ENCODE results near the gene NT5C1A. TPM values are rescaled to one million over a fixed set of nuclear protein-coding genes. Genes with fewer than 3 reads are reported as not detected.

NT5C1A gene
- total RNA-seq, 2 donors from 2014 or later: not detected

DNA sequence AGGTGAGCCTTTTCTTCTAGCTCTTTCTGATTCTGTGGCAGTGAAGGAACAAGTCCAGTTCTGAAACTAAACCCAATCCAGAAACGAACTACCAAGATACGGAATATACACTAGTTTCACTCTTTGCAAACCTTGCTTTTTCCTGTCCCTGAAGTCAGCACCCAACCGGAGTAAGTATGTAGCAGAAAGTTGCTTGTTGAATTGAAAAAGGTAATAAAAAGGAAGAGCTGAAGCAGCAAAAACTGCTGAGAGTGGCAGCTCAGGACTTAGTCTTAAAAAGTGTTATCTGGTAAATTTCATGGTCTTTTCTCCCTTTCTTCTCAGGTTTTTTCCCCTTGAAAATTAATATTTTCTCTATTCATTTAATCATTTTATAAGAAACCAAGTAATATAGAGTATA is 9.4 kb upstream of the NT5C1A start:
- no peaks in the 10 kb centered on the region for H3K9me3 Mint-ChIP-seq

DNA sequence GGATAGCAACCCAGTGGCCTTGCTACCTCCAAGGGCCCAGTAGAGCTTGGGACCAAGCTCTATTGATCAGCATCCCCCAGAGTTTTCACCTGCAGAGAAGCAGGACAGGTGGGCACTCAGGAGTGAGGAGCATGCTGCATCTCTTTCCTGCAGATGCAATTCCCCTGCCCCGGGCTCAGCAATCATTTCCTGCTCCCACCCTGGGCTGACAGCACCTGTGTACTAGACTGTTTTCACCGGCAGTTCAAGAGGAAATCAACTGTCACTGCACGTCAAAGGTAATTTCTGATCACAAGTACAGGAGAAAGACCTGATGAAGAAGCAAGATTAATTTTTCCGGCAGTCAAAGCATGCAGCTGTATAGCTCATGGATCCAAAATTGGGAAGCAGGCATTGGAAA is 8.8 kb upstream of the NT5C1A start:
- Mint-ChIP-seq H3K27ac (no peak overlapping the region), H3K27me3 (peaks cover 3% of the 10 kb centered on the region), H3K36me3 (ENCODE audit: low read depth) (no peaks in the 10 kb centered on the region), H3K9me3 (no peaks in the 10 kb centered on the region), H3K4me3 (peak overlapping the region; percentile 42), H3K4me1 (peaks cover 16% of the 10 kb centered on the region)
- no peak for ATAC-seq (replicated peaks)

More for the DNA sequence above, 9.4 kb upstream of the NT5C1A start:
- ATAC-seq (replicated peaks): no peak
- no peak overlapping the region for H3K27ac Mint-ChIP-seq
- peaks cover 3% of the 10 kb centered on the region for H3K27me3 Mint-ChIP-seq
- H3K4me1 Mint-ChIP-seq: peaks cover 16% of the 10 kb centered on the region
- no peaks in the 10 kb centered on the region for H3K36me3 Mint-ChIP-seq (ENCODE audit: low read depth)
- peak overlapping the region; percentile 42 for H3K4me3 Mint-ChIP-seq

DNA sequence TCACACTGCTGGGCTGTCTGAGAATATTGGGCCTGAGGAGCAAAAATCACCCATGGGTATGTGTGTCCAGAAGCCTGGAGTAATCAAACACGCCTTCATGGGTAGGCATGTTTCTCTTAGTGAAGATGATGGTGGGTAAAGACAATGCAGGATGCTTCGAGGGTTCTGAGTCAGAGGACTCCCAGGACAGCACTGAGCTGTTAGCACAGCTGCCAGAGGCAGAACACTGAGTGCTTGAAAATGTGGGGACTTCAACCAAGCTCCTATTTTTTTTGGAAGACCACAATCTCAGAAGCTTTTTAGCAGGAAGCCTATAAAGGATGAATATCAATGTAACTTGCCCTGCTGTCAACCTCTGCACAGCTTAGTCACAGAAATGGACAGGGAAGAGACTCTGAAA is 7.9 kb upstream of the NT5C1A start:
- peaks cover 2% of the 10 kb centered on the region for H3K27me3 Mint-ChIP-seq
- ATAC-seq (replicated peaks): no peak
- H3K27ac Mint-ChIP-seq: no peak overlapping the region
- H3K4me1 Mint-ChIP-seq: peaks cover 14% of the 10 kb centered on the region
- H3K9me3 Mint-ChIP-seq: no peaks in the 10 kb centered on the region
- no peak overlapping the region for H3K4me3 Mint-ChIP-seq
- H3K36me3 Mint-ChIP-seq (ENCODE audit: low read depth): no peaks in the 10 kb centered on the region

DNA sequence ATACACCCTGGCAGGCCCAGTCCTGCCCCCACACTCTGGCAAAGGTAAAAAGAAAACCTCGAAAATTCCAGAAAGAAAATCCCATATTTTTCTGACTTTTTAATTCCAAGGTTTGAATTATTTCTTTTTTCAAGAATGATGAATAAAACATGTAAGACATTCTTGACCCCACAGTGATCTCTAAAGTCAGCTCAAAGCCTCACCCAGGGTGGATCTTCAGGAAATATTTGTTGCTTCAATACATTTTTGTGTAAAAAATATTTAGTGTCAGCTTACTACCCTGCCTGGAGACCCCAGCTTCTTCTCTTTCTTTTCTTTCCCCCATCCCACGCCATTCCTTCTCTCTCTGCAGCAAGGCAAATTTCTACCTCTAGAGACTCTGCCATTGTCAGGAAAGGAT is 7.0 kb upstream of the NT5C1A start:
- Mint-ChIP-seq H3K27me3 (no peaks in the 10 kb centered on the region), H3K9me3 (no peaks in the 10 kb centered on the region), H3K4me1 (peaks cover 10% of the 10 kb centered on the region), H3K27ac (no peak overlapping the region), H3K4me3 (no peak overlapping the region), H3K36me3 (ENCODE audit: low read depth) (no peaks in the 10 kb centered on the region)
- ATAC-seq (replicated peaks): no peak

DNA sequence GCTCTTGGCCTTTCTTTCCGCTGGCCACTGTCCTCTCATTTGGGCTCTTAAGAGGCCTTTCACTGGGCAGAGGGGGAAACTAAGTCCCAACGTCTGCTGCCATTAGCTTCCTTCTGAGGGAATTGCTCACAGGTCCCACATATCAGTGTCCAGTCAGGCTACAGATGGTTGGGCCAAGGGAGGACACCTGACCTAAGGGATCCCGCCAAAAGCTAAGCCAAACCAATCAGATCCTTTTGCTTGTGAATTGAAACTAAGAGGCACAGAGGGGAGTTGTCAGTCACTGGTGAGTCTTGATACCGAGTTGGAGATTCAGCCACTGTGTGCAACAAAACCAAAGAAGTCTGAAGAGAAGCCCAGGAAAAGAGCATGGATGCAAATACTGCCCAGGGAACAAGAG is 5.7 kb upstream of the NT5C1A start:
- Mint-ChIP-seq H3K36me3 (ENCODE audit: low read depth) (no peaks in the 10 kb centered on the region), H3K4me1 (peaks cover 10% of the 10 kb centered on the region), H3K27me3 (no peaks in the 10 kb centered on the region), H3K4me3 (no peak overlapping the region), H3K27ac (no peak overlapping the region), H3K9me3 (no peaks in the 10 kb centered on the region)
- no peak for ATAC-seq (replicated peaks)

DNA sequence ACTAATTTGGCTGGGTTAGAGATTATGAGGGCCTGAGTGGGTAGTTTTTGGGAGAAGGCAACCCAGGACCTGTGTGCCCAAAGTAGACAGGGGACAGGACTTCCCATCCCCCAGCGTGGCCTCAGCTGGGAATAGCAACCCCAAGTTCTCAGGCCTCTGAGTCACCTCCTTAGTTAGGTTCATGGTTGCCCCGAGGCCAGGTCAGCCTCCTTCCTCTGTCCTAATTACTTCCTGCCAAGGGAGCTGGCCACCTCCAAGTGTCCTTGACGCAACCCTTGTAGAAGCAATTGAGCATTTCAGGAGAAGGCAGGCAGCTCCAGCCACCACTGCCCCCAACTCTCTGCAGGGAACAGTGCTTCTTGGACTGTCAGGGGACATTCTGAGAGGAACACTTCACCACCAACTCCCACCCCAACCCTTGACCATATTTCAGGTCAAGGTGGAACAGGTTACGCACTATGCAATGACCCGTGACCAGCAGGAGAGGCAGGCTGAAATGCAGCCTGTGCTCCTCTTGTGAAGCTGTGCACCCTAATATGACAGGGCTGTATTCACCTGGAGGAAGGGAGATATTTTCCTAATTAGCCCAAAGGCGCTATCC is 5.1 kb upstream of the NT5C1A start:
- peaks cover 10% of the 10 kb centered on the region for H3K4me1 Mint-ChIP-seq
- no peaks in the 10 kb centered on the region for H3K9me3 Mint-ChIP-seq
- ATAC-seq (replicated peaks): no peak
- H3K36me3 Mint-ChIP-seq (ENCODE audit: low read depth): no peaks in the 10 kb centered on the region
- no peak overlapping the region for H3K4me3 Mint-ChIP-seq
- H3K27me3 Mint-ChIP-seq: no peaks in the 10 kb centered on the region
- no peak overlapping the region for H3K27ac Mint-ChIP-seq

DNA sequence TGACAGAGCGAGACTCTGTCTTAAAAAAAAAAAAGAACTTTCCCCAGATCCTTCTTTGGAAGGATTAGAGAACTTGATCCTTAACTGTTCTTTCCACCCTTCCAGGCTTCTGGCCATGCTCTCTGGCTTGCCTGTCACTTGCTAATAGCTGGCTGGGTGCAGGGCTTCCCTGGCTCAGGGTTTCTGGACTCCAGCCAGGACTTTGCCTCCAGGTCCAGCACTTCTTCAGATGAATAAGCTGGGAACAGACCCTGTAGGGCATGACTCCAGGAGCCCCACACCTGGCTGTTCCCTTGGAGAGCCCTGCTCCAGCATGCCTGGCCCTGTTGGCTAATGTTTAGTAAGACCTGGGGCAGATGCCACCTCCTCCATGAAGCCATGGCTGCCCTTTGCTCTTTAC is 3.3 kb upstream of the NT5C1A start:
- Mint-ChIP-seq H3K27me3 (peaks cover 8% of the 10 kb centered on the region), H3K9me3 (no peaks in the 10 kb centered on the region), H3K27ac (no peak overlapping the region), H3K4me3 (no peak overlapping the region), H3K36me3 (ENCODE audit: low read depth) (no peaks in the 10 kb centered on the region), H3K4me1 (no peaks in the 10 kb centered on the region)
- ATAC-seq (replicated peaks): no peak

DNA sequence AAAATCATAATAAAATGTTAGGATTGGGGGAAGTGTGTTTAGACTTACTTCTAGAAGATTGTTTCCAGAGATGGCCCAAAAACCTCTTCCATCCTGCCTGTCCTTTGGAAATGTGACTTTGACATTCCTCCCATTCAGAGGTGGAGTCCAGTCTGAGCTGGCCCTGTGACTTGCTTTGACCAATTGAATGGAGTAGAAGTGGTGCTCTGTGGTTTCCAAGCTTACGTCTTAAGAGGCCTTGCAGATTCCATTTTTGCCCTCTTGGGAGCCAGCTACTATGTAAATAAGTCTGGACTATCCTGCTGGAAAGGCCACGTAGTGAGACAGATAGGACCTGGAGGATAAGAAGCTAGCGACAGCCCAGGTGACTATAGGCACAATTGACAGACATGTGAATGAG is 1.3 kb upstream of the NT5C1A start:
- Mint-ChIP-seq H3K9me3 (no peaks in the 10 kb centered on the region), H3K36me3 (ENCODE audit: low read depth) (no peaks in the 10 kb centered on the region), H3K4me3 (no peak overlapping the region), H3K27ac (no peak overlapping the region), H3K27me3 (peaks cover 9% of the 10 kb centered on the region), H3K4me1 (no peaks in the 10 kb centered on the region)
- ATAC-seq (replicated peaks): no peak

DNA sequence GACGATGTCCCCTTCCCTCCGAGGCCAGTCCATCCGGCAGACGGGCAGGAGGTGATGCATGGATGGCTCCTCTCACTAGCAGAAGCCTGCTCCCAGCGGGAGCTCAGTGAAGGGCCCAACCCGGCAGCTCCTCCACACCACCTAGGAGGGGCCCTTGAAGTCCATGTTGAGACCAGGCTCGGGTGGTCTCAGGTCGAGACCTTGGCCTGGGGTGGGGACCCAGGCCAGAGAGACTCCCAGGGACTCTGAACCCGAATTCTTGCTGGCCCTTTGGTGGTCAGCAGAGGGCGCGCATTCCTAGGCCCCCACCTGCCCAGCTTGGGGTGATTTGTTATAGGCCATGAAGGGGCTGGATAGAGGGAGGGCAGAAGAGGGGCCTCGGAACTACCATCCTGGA is 642 bp upstream of the NT5C1A start:
- no peaks in the 10 kb centered on the region for H3K36me3 Mint-ChIP-seq (ENCODE audit: low read depth)
- no peaks in the 10 kb centered on the region for H3K4me1 Mint-ChIP-seq
- no peaks in the 10 kb centered on the region for H3K9me3 Mint-ChIP-seq
- H3K4me3 Mint-ChIP-seq: peak overlapping the region; percentile 53
- ATAC-seq (replicated peaks): peak; percentile 15
- no peak overlapping the region for H3K27ac Mint-ChIP-seq
- peaks cover 9% of the 10 kb centered on the region for H3K27me3 Mint-ChIP-seq

DNA sequence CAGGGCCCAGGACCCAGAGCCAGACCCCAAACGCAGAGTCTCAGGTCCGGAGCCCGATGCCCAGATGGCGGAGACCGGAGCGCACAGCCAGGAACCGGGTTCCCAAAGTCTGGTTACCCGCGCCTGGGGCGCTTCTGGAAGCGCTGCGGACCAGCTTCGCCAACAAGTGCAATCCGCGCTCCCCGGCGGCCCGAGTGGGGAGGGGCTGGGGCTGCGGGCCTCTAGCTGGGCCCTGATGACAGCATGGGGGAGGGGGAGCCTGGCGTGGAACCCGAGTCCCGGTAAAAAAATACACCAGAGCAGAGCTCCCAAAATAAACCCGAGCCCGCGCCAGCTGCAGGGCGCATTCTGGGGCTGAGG is 494 bp downstream of the NT5C1A start:
- ATAC-seq (replicated peaks): no peak
- Mint-ChIP-seq H3K4me3 (no peak overlapping the region), H3K27ac (no peak overlapping the region), H3K36me3 (ENCODE audit: low read depth) (no peaks in the 10 kb centered on the region), H3K9me3 (no peaks in the 10 kb centered on the region), H3K27me3 (peaks cover 9% of the 10 kb centered on the region), H3K4me1 (peaks cover 5% of the 10 kb centered on the region)

DNA sequence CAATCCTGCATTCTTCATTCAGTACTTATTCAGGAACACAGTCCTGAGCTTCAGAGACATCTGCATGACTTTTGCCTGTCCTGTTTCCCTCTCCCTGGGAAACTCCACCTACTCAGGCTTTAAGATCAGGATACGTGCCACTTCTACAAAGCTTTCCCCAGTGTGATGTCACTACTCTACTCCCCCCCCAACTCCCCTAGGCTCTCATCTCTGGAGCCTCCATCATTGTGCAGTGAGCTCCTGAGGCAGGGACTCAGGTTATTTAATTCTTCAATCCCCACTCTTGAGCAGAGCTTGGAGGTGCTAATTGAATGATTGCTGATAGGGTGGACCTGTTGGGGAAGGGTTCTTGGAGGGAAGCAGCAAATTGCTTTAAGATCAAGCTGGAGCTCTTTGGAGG is 1.2 kb downstream of the NT5C1A start:
- H3K27ac Mint-ChIP-seq: no peak overlapping the region
- no peaks in the 10 kb centered on the region for H3K9me3 Mint-ChIP-seq
- no peak overlapping the region for H3K4me3 Mint-ChIP-seq
- H3K36me3 Mint-ChIP-seq (ENCODE audit: low read depth): no peaks in the 10 kb centered on the region
- no peak for ATAC-seq (replicated peaks)
- peaks cover 9% of the 10 kb centered on the region for H3K27me3 Mint-ChIP-seq
- peaks cover 6% of the 10 kb centered on the region for H3K4me1 Mint-ChIP-seq

DNA sequence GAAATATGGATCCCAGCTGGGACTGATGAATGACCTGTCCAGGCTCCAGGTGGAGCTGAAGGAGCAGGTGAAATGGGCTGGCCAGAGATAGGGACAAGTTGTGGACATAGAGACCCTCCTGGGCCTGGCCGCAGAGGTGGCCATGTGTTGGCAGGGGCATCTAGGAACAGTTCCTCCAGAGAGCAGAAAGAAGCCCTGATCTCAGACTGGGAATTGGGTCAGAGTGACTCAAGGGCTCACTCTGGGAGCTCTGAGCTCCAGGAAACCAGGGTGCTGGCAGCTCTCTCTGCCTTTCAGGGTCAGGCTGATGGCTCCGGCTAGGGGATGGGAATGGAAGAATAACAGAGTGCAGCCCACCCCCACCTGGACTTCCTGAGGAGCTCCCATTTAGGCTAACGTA is 3.0 kb downstream of the NT5C1A start:
- no peaks in the 10 kb centered on the region for H3K36me3 Mint-ChIP-seq (ENCODE audit: low read depth)
- ATAC-seq (replicated peaks): no peak
- no peak overlapping the region for H3K4me3 Mint-ChIP-seq
- no peak overlapping the region for H3K27ac Mint-ChIP-seq
- peaks cover 9% of the 10 kb centered on the region for H3K27me3 Mint-ChIP-seq
- peaks cover 6% of the 10 kb centered on the region for H3K4me1 Mint-ChIP-seq
- H3K9me3 Mint-ChIP-seq: no peaks in the 10 kb centered on the region

DNA sequence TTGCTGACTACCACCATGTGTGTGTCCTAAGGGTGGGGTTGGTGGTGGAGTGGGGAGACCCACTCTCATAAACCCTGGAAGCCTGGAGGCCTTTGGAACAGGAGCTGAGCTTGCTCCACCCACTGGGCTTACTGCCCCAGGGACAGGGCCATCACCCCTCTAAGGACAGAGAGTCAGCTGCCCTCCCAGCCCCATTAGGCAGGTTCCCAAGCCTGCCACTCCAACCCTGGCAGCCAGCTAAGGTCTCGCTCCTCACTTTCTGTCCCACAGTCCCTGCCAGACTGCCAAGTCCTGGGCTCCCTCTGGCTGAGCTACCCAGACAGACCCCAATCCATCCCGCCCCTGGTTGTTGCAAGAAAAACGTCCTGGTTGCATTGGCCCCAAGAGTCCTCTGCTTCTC is 3.8 kb downstream of the NT5C1A start:
- H3K9me3 Mint-ChIP-seq: no peaks in the 10 kb centered on the region
- H3K36me3 Mint-ChIP-seq (ENCODE audit: low read depth): no peaks in the 10 kb centered on the region
- H3K4me3 Mint-ChIP-seq: no peak overlapping the region
- no peak overlapping the region for H3K27ac Mint-ChIP-seq
- peaks cover 6% of the 10 kb centered on the region for H3K4me1 Mint-ChIP-seq
- ATAC-seq (replicated peaks): no peak
- peaks cover 9% of the 10 kb centered on the region for H3K27me3 Mint-ChIP-seq

DNA sequence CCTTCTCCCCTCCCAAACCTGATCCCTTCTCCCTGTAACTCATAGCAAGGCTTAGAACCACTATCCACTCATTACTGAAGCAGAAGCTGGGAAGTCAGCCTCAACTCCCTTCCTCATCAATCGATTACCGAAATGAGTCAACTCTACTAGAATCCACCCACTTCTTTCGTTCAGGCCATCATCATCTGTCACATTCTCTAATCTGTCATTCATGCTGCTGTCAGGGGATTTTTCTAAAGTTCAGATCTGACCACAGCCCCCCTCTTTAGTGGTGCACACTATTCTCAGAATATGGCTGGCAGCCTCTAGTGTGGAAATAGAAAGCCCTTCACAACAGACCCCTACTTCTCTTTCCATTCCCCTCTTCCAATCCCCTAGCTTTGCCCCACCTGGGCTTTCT is 5.1 kb downstream of the NT5C1A start:
- peak overlapping the region; percentile 6 for H3K27ac Mint-ChIP-seq
- H3K27me3 Mint-ChIP-seq: peaks cover 9% of the 10 kb centered on the region
- peak overlapping the region; percentile 0 for H3K4me3 Mint-ChIP-seq
- ATAC-seq (replicated peaks): peak; percentile 93
- H3K9me3 Mint-ChIP-seq: no peaks in the 10 kb centered on the region
- H3K4me1 Mint-ChIP-seq: peaks cover 6% of the 10 kb centered on the region
- H3K36me3 Mint-ChIP-seq (ENCODE audit: low read depth): no peaks in the 10 kb centered on the region

DNA sequence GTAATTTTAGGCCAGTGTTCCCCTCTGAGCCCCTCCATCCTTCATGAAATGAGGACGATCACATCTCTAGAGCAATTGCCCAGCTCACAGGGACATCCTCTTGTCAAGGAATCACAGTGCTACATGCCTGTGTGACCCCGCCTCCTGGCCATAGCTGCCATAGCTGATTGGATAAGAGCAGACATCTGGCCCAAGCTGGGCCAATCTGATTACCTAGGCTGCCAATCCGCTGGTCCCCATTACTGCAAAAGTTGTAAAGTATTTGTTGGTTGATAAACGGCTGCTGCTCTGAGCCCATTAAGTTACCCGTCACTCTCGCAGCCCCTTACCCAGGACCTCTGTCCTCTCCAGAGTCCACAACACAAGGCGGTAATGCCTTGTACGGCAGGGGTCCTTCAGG is 8.3 kb downstream of the NT5C1A start:
- no peak overlapping the region for H3K4me3 Mint-ChIP-seq
- no peaks in the 10 kb centered on the region for H3K36me3 Mint-ChIP-seq (ENCODE audit: low read depth)
- no peak for ATAC-seq (replicated peaks)
- no peaks in the 10 kb centered on the region for H3K27me3 Mint-ChIP-seq
- peaks cover 6% of the 10 kb centered on the region for H3K4me1 Mint-ChIP-seq
- no peak overlapping the region for H3K27ac Mint-ChIP-seq
- H3K9me3 Mint-ChIP-seq: no peaks in the 10 kb centered on the region

DNA sequence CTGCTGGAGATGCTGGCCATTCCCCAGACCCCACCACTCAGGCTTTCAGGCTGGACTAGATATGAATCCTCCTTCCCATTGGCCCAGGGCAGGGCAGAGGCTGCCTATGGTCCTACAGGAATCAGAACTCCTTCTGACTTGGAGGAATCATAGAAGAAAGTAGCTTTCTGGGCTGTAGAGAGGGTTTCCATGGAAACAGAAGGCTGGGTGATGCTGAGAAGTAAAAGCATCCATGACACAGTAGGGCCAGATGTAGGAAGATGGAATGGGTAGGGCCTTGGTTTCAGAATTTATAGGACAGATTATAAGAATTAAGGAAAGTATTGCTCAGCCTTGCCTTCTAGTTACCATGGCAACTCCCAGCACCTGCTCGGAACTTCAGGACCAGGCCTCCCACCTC is 9.0 kb downstream of the NT5C1A start:
- H3K4me1 Mint-ChIP-seq: peaks cover 8% of the 10 kb centered on the region
- H3K27me3 Mint-ChIP-seq: no peaks in the 10 kb centered on the region
- no peaks in the 10 kb centered on the region for H3K36me3 Mint-ChIP-seq (ENCODE audit: low read depth)

More for the DNA sequence above, 9.0 kb downstream of the NT5C1A start:
- Mint-ChIP-seq H3K27ac (peak overlapping the region; percentile 21), H3K4me3 (no peak overlapping the region), H3K9me3 (no peaks in the 10 kb centered on the region)
- no peak for ATAC-seq (replicated peaks)
